Suprapubic skin (tissue), 4 donors: ENCODE data around the gene RPS6KA6. TPM values are rescaled to one million over a fixed set of nuclear protein-coding genes. Genes with fewer than 3 reads are reported as not detected.

Experiments
- DNase-seq, 2 donors: peaks; one replicate each; pipeline ENCODE4 v3.0.0-alpha.2; 2019; ENCODE audit warnings: low spot score in 2 of 2
- H3K27ac ChIP-seq: fragments of 200-600 bp; sonication (generic); one replicate; pipeline ENCODE4 v1.5.1; 2019
- H3K27me3 ChIP-seq: fragments of 200-600 bp; sonication (generic); one replicate; pipeline ENCODE4 v1.5.1; 2019
- H3K36me3 ChIP-seq: fragments of 200-600 bp; sonication (generic); one replicate; pipeline ENCODE4 v1.5.1; 2019
- H3K4me1 ChIP-seq: fragments of 200-600 bp; sonication (generic); one replicate; pipeline ENCODE4 v1.5.1; 2019
- H3K4me3 ChIP-seq: fragments of 200-600 bp; sonication (generic); one replicate; pipeline ENCODE4 v1.5.1; 2019; ENCODE audit warnings: mild to moderate bottlenecking
- H3K9me3 ChIP-seq: fragments of 200-600 bp; sonication (generic); one replicate; pipeline ENCODE4 v1.5.1; 2019
- EP300 ChIP-seq: sonication (generic); formaldehyde crosslinking; IDR thresholded peaks from one replicate; pipeline ENCODE4 v1.6.1; 2017; ENCODE audit warnings: antibody characterized with exemption
- POLR2A ChIP-seq, 2 donors: fragments of 450-650 bp; IDR thresholded peaks; one replicate each; pipeline ENCODE4 v1.6.1; 2017; ENCODE audit warnings: antibody characterized with exemption in 2 of 2, mild to moderate bottlenecking in 2 of 2, moderate library complexity in 2 of 2
- POLR2AphosphoS5 ChIP-seq, 3 donors: sonication (generic); formaldehyde crosslinking; IDR thresholded peaks; one replicate each; pipeline ENCODE4 v1.6.1; 2017; ENCODE audit warnings: antibody characterized with exemption in 3 of 3
- WGBS: methylation state at CpG from one replicate; pipeline ENCODE4 v1.1.5; 2018; 5-methylcytosine and 5-hydroxymethylcytosine counted together
- total RNA-seq, 4 donors: library from RNA; depleted of rRNA; stranded (reverse); fragments of >200 nt; gene quantifications; one replicate each; pipeline ENCODE4 v1.1.0, GENCODE V29; 2016
- TF ChIP-seq, protein P1 (sequence below), 2 donors: fragments of 200-600 bp in 1 of 2; fragments of 450-650 bp in 1 of 2; sonication (generic) in 1 of 2; IDR thresholded peaks; one replicate each; pipeline ENCODE4 v1.5.1; 2016 to 2019; ENCODE audit warnings: antibody characterized with exemption in 2 of 2, mild to moderate bottlenecking in 1 of 2, moderate library complexity in 1 of 2

The RPS6KA6 gene
- total RNA-seq, 4 donors from 2014 or later: 3.1 to 7.0 (median 4.9) TPM

- Histone ChIP-seq H3K36me3 (no peaks in the 10 kb centered on the region), H3K27me3 (no peaks in the 10 kb centered on the region), H3K27ac (no peak overlapping the region), H3K4me1 (no peaks in the 10 kb centered on the region), H3K4me3 (no peak overlapping the region), H3K9me3 (no peaks in the 10 kb centered on the region)
- no peak for DNase-seq
- TF ChIP-seq POLR2A (IDR thresholded peaks at IDR 0.05): no peak
- TF ChIP-seq POLR2AphosphoS5 (IDR thresholded peaks at IDR 0.05): no peak
- no peak for TF ChIP-seq EP300
- TF ChIP-seq, protein P1, sequence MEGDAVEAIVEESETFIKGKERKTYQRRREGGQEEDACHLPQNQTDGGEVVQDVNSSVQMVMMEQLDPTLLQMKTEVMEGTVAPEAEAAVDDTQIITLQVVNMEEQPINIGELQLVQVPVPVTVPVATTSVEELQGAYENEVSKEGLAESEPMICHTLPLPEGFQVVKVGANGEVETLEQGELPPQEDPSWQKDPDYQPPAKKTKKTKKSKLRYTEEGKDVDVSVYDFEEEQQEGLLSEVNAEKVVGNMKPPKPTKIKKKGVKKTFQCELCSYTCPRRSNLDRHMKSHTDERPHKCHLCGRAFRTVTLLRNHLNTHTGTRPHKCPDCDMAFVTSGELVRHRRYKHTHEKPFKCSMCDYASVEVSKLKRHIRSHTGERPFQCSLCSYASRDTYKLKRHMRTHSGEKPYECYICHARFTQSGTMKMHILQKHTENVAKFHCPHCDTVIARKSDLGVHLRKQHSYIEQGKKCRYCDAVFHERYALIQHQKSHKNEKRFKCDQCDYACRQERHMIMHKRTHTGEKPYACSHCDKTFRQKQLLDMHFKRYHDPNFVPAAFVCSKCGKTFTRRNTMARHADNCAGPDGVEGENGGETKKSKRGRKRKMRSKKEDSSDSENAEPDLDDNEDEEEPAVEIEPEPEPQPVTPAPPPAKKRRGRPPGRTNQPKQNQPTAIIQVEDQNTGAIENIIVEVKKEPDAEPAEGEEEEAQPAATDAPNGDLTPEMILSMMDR (IDR thresholded peaks at IDR 0.05): no peak
- WGBS: 69% methylated on average over 2 of the region's 2 CpGs
These were observed 19.4 kb downstream of the RPS6KA6 start for GRCh38 chrX:84168574-84168973.

- Histone ChIP-seq H3K4me3 (no peak overlapping the region), H3K27me3 (no peaks in the 10 kb centered on the region), H3K4me1 (no peaks in the 10 kb centered on the region), H3K9me3 (no peaks in the 10 kb centered on the region), H3K27ac (no peak overlapping the region), H3K36me3 (no peaks in the 10 kb centered on the region)
- no peak for DNase-seq
- TF ChIP-seq, protein P1 (IDR thresholded peaks at IDR 0.05): no peak
- TF ChIP-seq POLR2AphosphoS5 (IDR thresholded peaks at IDR 0.05) (no peak), EP300 (no peak), POLR2A (IDR thresholded peaks at IDR 0.05) (no peak)
- 52% methylated on average over 2 of the region's 2 CpGs for WGBS
These were observed 19.9 kb downstream of the RPS6KA6 start for GRCh38 chrX:84168095-84168494.

DNA sequence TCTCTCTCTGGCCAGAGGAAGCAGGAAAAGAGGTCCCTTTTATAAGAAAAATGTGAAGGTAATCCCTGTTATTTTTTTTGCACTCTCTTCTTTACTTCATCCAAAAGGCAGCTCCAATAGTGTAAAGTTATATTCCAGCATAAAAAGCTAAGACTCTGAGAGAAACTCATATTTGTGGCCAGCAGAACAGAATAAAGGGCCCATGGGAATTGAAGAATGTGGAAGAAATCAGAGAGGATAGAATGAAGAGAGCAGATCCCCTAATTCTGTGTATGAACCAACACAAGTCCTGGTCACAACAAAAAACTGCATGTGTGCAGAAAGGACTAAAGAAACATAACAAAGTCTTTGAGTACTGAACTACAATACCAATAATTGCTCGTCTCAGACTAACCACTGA is 22.3 kb downstream of the RPS6KA6 start:
- Histone ChIP-seq H3K36me3 (no peaks in the 10 kb centered on the region), H3K9me3 (no peaks in the 10 kb centered on the region), H3K4me1 (no peaks in the 10 kb centered on the region), H3K27me3 (no peaks in the 10 kb centered on the region), H3K4me3 (no peak overlapping the region), H3K27ac (no peak overlapping the region)
- WGBS: 77% methylated on average over 1 of the region's 1 CpG
- no peak for DNase-seq
- TF ChIP-seq EP300 (no peak), POLR2AphosphoS5 (IDR thresholded peaks at IDR 0.05) (no peak), POLR2A (IDR thresholded peaks at IDR 0.05) (no peak)
- TF ChIP-seq, protein P1 (IDR thresholded peaks at IDR 0.05): no peak

DNA sequence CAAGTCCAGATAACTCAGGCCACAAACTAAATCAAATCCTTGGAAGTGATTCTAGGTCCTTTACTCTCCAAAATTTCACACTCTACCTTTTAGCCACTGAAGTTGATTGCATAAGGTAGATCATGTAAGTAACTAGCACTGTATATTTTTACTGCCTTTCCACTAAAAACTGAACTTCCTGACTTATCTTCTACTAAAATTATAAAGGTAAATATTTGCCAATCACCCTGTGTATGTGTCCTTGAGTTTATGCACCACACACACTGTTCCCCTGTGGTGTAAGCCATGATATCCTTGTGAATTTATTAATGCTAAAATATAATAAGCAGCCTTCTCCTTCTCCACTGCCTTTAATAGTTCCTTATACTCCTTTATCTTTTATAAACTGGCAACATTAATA is 25.6 kb downstream of the RPS6KA6 start:
- Histone ChIP-seq H3K4me3 (no peak overlapping the region), H3K36me3 (no peaks in the 10 kb centered on the region), H3K9me3 (no peaks in the 10 kb centered on the region), H3K27me3 (no peaks in the 10 kb centered on the region), H3K4me1 (no peaks in the 10 kb centered on the region), H3K27ac (no peak overlapping the region)
- no peak for TF ChIP-seq POLR2A (IDR thresholded peaks at IDR 0.05)
- no peak for TF ChIP-seq EP300
- TF ChIP-seq, protein P1 (IDR thresholded peaks at IDR 0.05): no peak
- TF ChIP-seq POLR2AphosphoS5 (IDR thresholded peaks at IDR 0.05): no peak
- DNase-seq: no peak

DNA sequence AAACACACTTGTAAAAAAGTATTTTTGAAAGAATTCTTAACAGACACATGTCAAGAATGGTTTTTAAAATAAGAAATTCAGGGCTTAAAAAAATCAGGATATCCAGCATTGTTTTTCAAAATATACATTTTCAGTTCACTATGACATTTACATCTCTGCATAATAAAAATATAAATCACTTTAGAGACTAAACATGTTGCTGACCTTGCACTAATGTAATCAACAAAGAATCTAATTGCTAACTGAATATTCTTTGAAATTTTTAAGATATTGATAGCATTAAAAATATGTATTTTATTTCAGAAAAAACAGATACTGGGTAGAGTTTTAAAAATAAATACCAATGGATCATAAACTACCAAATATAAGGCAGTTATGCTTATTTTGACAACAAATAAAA is 26.4 kb downstream of the RPS6KA6 start:
- no peak overlapping the region for H3K27ac ChIP-seq
- no peaks in the 10 kb centered on the region for H3K9me3 ChIP-seq
- no peak for DNase-seq
- no peak for TF ChIP-seq POLR2A (IDR thresholded peaks at IDR 0.05)
- TF ChIP-seq, protein P1 (IDR thresholded peaks at IDR 0.05): no peak
- no peak for TF ChIP-seq POLR2AphosphoS5 (IDR thresholded peaks at IDR 0.05)
- TF ChIP-seq EP300: no peak
- H3K4me1 ChIP-seq: no peaks in the 10 kb centered on the region
- H3K4me3 ChIP-seq: no peak overlapping the region
- H3K36me3 ChIP-seq: no peaks in the 10 kb centered on the region
- H3K27me3 ChIP-seq: no peaks in the 10 kb centered on the region
